DMS153 treated with DMSO at 0.1 percent for 48 hours (cell line): ENCODE results near the gene SAA2.
"Not testable (repeated sequence)": the region's sequence is repeated elsewhere in the genome, so short reads cannot be mapped to it uniquely, and the experiment has no call there.

Experiments
- DNase-seq: peaks from one replicate; lab custom pipeline; 2025; ENCODE audit not compliant: unreplicated experiment; lab: John Stamatoyannopoulos, UW

The SAA2 gene

DNA sequence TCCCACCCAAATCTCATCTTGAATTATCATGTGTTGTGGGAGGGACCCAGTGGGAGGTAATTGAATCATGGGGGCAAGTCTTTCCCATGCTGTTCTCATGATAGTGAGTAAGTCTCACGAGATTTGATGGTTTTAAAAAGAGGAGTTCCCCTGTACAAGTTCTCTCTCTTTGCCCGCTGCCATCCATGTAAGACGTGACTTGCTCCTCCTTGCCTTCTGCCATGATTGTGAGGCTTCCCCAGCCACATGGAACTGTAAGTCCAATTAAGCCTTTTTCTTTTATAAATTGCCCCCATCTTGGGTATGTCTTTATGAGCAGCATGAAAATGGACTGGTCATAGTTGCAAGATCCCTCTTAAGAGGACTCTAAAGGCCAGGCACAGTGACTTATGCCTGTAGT, 50.7 kb downstream of the SAA2 start:
- DNase-seq, result not testable (repeated sequence)

GRCh38 chr11:18196532-18196931, 51.9 kb downstream of the SAA2 start:
- no peak for DNase-seq
